Spleen (tissue), 11 donors: Measurements from ENCODE around the gene ZC3H18. TPM values are rescaled to one million over a fixed set of nuclear protein-coding genes. Genes with fewer than 3 reads are reported as not detected.

Source experiments
- DNase-seq: peaks from one replicate; pipeline ENCODE4 v3.0.0-alpha.2; 2020
- H3K27ac ChIP-seq, 8 donors: fragments of 200-600 bp; sonication (generic) in 7 of 8; 1 replicate in 4 of 8; 2 replicates in 4 of 8; pipeline versions ENCODE4 v1.5.0 to v1.8.0; 2016 to 2021; ENCODE audit warnings: inconsistent platforms in 4 of 8, mild to moderate bottlenecking in 4 of 8, moderate library complexity in 1 of 8
- H3K27me3 ChIP-seq, 7 donors: fragments of 200-600 bp; sonication (generic) in 6 of 7; replicated peaks in 1 of 7; 1 replicate in 4 of 7; 2 replicates in 3 of 7; pipeline versions ENCODE4 v1.5.0 to v1.8.0; 2016 to 2021; ENCODE audit warnings: inconsistent platforms in 3 of 7, mild to moderate bottlenecking in 1 of 7
- H3K36me3 ChIP-seq, 6 donors: fragments of 200-600 bp; sonication (generic) in 5 of 6; 1 replicate in 4 of 6; 2 replicates in 2 of 6; pipeline versions ENCODE4 v1.5.0 to v1.8.0; 2016 to 2021; ENCODE audit warnings: inconsistent platforms in 2 of 6
- H3K4me1 ChIP-seq, 6 donors: fragments of 200-600 bp; sonication (generic) in 5 of 6; 1 replicate in 3 of 6; 2 replicates in 3 of 6; pipeline versions ENCODE4 v1.5.0 to v1.8.0; 2016 to 2021; ENCODE audit warnings: inconsistent platforms in 3 of 6
- H3K4me3 ChIP-seq, 8 donors: fragments of 200-600 bp; sonication (generic) in 7 of 8; 1 replicate in 4 of 8; 2 replicates in 4 of 8; pipeline versions ENCODE4 v1.5.0 to v1.8.0; 2016 to 2021; ENCODE audit warnings: inconsistent platforms in 4 of 8, mild to moderate bottlenecking in 4 of 8, moderate library complexity in 2 of 8
- H3K9me3 ChIP-seq, 8 donors: fragments of 200-600 bp; sonication (generic) in 7 of 8; 1 replicate in 4 of 8; 2 replicates in 4 of 8; pipeline versions ENCODE4 v1.5.0 to v1.8.0; 2016 to 2021; ENCODE audit warnings: inconsistent platforms in 4 of 8
- CTCF ChIP-seq, 11 experiments: fragments of 200-600 bp in 7 of 11; fragments of 450-650 bp in 4 of 11; sonication (generic) in 4 of 11; IDR thresholded peaks in 8 of 11; conservative IDR thresholded peaks in 3 of 11; 1 replicate in 7 of 11; 2 replicates in 4 of 11; pipeline versions ENCODE4 v1.4.0 to v1.8.0; 2016 to 2021; ENCODE audit warnings: antibody characterized with exemption in 11 of 11, inconsistent platforms in 4 of 11, mild to moderate bottlenecking in 1 of 11
- POLR2A ChIP-seq, 3 donors: fragments of 450-650 bp; IDR thresholded peaks; one replicate each; pipeline ENCODE4 v1.5.1; 2017; ENCODE audit warnings: antibody characterized with exemption in 3 of 3, mild to moderate bottlenecking in 1 of 3
- POLR2AphosphoS5 ChIP-seq, 3 donors: sonication (generic); formaldehyde crosslinking; IDR thresholded peaks; one replicate each; pipeline ENCODE4 v1.5.1; 2017; ENCODE audit warnings: antibody characterized with exemption in 3 of 3
- WGBS, 5 donors: extraction: QIAGEN DNeasy Blood & Tissue Kit in 3 of 5; methylation state at CpG; one replicate each; pipeline versions ENCODE4 v1.1.5 to v1.1.7; 2013 to 2018; 5-methylcytosine and 5-hydroxymethylcytosine counted together
- intact Hi-C: fragments of 100-400 bp; cut with DNase I; formaldehyde crosslinking; loops from one replicate; pipeline ENCODE4 v1.15.0; 2023; ENCODE audit warnings: low total_unique reads
- polyA plus RNA-seq, 3 donors: library from polyadenylated mRNA; stranded (reverse); fragments of 200-250 nt; gene quantifications; one replicate each; pipeline ENCODE4 v1.2.1, GENCODE V29; 2013
- total RNA-seq, 7 donors: library from RNA; depleted of rRNA in 3 of 7; stranded (reverse); fragments of >200 nt in 3 of 7; fragmentation: NEBNext Ultra II Directional in 4 of 7; extraction: Animal tissue kit (Norgen Biotek cat#: 25700) in 4 of 7; gene quantifications; one replicate each; pipeline versions ENCODE4 v1.1.0 to v1.2.1, GENCODE V29; 2016 to 2021
- donor health status: healthy with polysubstance abuse.
- donor health status: DM: no; HTN: no; CAD: no; lungs with moderate emphysema.
- donor health status: DM: no; HTN: no; CAD: no.
- donor health status: Bipolar disorder and iron deficiency.
- donor health status: healthy.
- donor health status: DM: no; HTN: no; CAD: no.
- donor health status: DM: yes; HTN: yes; CAD: no.

The ZC3H18 gene
- total and polyA plus RNA-seq, 10 donors = 18.0 to 65.2 (median 34.7) TPM

- Histone ChIP-seq H3K4me3 (no peak overlapping the region), H3K36me3 (peaks cover 0 to 61% (median 5%) of the 10 kb centered on the region in 6 donors), H3K4me1 (peaks cover 0 to 3% (median 0%) of the 10 kb centered on the region in 6 donors), H3K9me3 (no peaks in the 10 kb centered on the region), H3K27ac (no peak overlapping the region), H3K27me3 (peaks cover 0 to 9% (median 0%) of the 10 kb centered on the region in 7 donors)
- intact Hi-C loops = no loop called here
- TF ChIP-seq CTCF (IDR thresholded peaks at IDR 0.05 in 8 of 11, conservative IDR thresholded peaks at IDR 0.05 in 3 of 11) = no peak
- no peak for TF ChIP-seq POLR2A (IDR thresholded peaks at IDR 0.05)
- TF ChIP-seq POLR2AphosphoS5 (IDR thresholded peaks at IDR 0.05) = no peak
- DNase-seq = no peak
- whole genome bisulfite sequencing, 5 donors = 73 to 88% (median 80%) methylated on average over 11 of the region's 11 CpGs
Measured at GRCh38 chr16:88672776-88673175, 102.6 kb downstream of the ZC3H18 start.

GRCh38 chr16:88673716-88674379 lies 103.6 kb downstream of the ZC3H18 start:
- H3K9me3 ChIP-seq = no peaks in the 10 kb centered on the region
- WGBS, 5 donors = 81 to 95% (median 90%) methylated on average over 19 of the region's 19 CpGs
- peaks cover 0 to 3% (median 0%) of the 10 kb centered on the region in 6 donors for H3K4me1 ChIP-seq
- intact Hi-C loops = no loop called here
- H3K27ac ChIP-seq = no peak overlapping the region
- peaks cover 0 to 20% (median 0%) of the 10 kb centered on the region in 7 donors for H3K27me3 ChIP-seq
- no peak overlapping the region for H3K4me3 ChIP-seq
- no peak for TF ChIP-seq CTCF (IDR thresholded peaks at IDR 0.05 in 8 of 11, conservative IDR thresholded peaks at IDR 0.05 in 3 of 11)
- no peak for TF ChIP-seq POLR2A (IDR thresholded peaks at IDR 0.05)
- no peak for TF ChIP-seq POLR2AphosphoS5 (IDR thresholded peaks at IDR 0.05)
- H3K36me3 ChIP-seq = peaks cover 0 to 68% (median 14%) of the 10 kb centered on the region in 6 donors
- DNase-seq = no peak

- WGBS, 5 donors = 80 to 94% (median 86%) methylated on average over 18 to 22 of the region's 22 CpGs
- Histone ChIP-seq H3K4me3 (no peak overlapping the region), H3K9me3 (no peaks in the 10 kb centered on the region), H3K36me3 (peaks cover 0 to 76% (median 15%) of the 10 kb centered on the region in 6 donors), H3K27ac (no peak overlapping the region), H3K4me1 (peaks cover 11 to 21% (median 18%) of the 10 kb centered on the region in 6 donors), H3K27me3 (peaks cover 0 to 33% (median 7%) of the 10 kb centered on the region in 7 donors)
- no peak for DNase-seq
- intact Hi-C loops = no loop called here
- TF ChIP-seq POLR2A (IDR thresholded peaks at IDR 0.05) = no peak
- TF ChIP-seq POLR2AphosphoS5 (IDR thresholded peaks at IDR 0.05) = no peak
- no peak for TF ChIP-seq CTCF (IDR thresholded peaks at IDR 0.05 in 8 of 11, conservative IDR thresholded peaks at IDR 0.05 in 3 of 11)
Measured at GRCh38 chr16:88676502-88677242, 106.5 kb downstream of the ZC3H18 start.

- Histone ChIP-seq H3K27me3 (peaks cover 0 to 40% (median 7%) of the 10 kb centered on the region in 7 donors), H3K36me3 (peaks cover 0 to 68% (median 15%) of the 10 kb centered on the region in 6 donors), H3K9me3 (no peaks in the 10 kb centered on the region), H3K4me3 (no peak overlapping the region), H3K27ac (no peak overlapping the region), H3K4me1 (peaks cover 18 to 31% (median 29%) of the 10 kb centered on the region in 6 donors)
- intact Hi-C loops = no loop called here
- DNase-seq = no peak
- TF ChIP-seq POLR2AphosphoS5 (IDR thresholded peaks at IDR 0.05) (no peak), CTCF (IDR thresholded peaks at IDR 0.05 in 8 of 11, conservative IDR thresholded peaks at IDR 0.05 in 3 of 11) (no peak)
- 72 to 90% (median 86%) methylated on average over 8 to 13 of the region's 13 CpGs for WGBS, 5 donors
Measured at GRCh38 chr16:88677721-88678120, 107.5 kb downstream of the ZC3H18 start.
